Stomach (tissue), 9 donors: ENCODE data around the gene LGI1. TPM values are rescaled to one million over a fixed set of nuclear protein-coding genes. Genes with fewer than 3 reads are reported as not detected.

Experiments used
- DNase-seq, 2 donors: peaks; one replicate each; pipeline versions ENCODE4 v3.0.0 to v3.0.0-alpha.2; 2013 to 2019
- H3K27ac ChIP-seq, 5 donors: fragments of 200-600 bp in 4 of 5; sonication (generic) in 4 of 5; one replicate each; pipeline ENCODE4 v1.5.1; 2013 to 2019; ENCODE audit warnings: mild to moderate bottlenecking in 1 of 5, moderate library complexity in 1 of 5
- H3K27me3 ChIP-seq, 3 donors: fragments of 200-600 bp; sonication (generic); one replicate each; pipeline ENCODE4 v1.5.1; 2017 to 2019; ENCODE audit warnings: mixed run types in 1 of 3
- H3K36me3 ChIP-seq, 4 donors: fragments of 200-600 bp; sonication (generic); 1 replicate in 3 of 4; 2 replicates in 1 of 4; pipeline ENCODE4 v1.5.1; 2016 to 2019
- H3K4me1 ChIP-seq, 4 donors: fragments of 200-600 bp; sonication (generic); one replicate each; pipeline ENCODE4 v1.5.1; 2016 to 2019
- H3K4me3 ChIP-seq, 4 donors: fragments of 200-600 bp; sonication (generic) in 3 of 4; one replicate each; pipeline ENCODE4 v1.5.1; 2016 to 2019; ENCODE audit warnings: mild to moderate bottlenecking in 1 of 4
- H3K9me3 ChIP-seq, 4 donors: fragments of 200-600 bp; sonication (generic); one replicate each; pipeline ENCODE4 v1.5.1; 2016 to 2019
- CTCF ChIP-seq, 7 experiments: fragments of 450-650 bp in 4 of 7; fragments of 200-600 bp in 3 of 7; sonication (generic) in 3 of 7; IDR thresholded peaks; one replicate each; pipeline ENCODE4 v1.5.1; 2016 to 2019; ENCODE audit warnings: antibody characterized with exemption in 7 of 7, control low read depth in 2 of 7, mild to moderate bottlenecking in 1 of 7
- EP300 ChIP-seq: sonication (generic); formaldehyde crosslinking; IDR thresholded peaks from one replicate; pipeline ENCODE4 v1.6.1; 2017; ENCODE audit warnings: antibody characterized with exemption
- POLR2A ChIP-seq, 4 donors: fragments of 450-650 bp; IDR thresholded peaks; one replicate each; pipeline ENCODE4 v1.6.1; 2016; ENCODE audit warnings: antibody characterized with exemption in 4 of 4, control low read depth in 2 of 4, mild to moderate bottlenecking in 1 of 4, moderate library complexity in 1 of 4
- POLR2AphosphoS5 ChIP-seq, 3 donors: sonication (generic); formaldehyde crosslinking; IDR thresholded peaks; one replicate each; pipeline ENCODE4 v1.6.1; 2016; ENCODE audit warnings: antibody characterized with exemption in 3 of 3
- whole genome bisulfite sequencing, 5 donors: extraction: QIAGEN DNeasy Blood & Tissue Kit in 3 of 5; methylation state at CpG; one replicate each; pipeline versions ENCODE4 v1.1.5 to v1.1.7; 2013 to 2018; 5-methylcytosine and 5-hydroxymethylcytosine counted together
- intact Hi-C: fragments of 100-400 bp; cut with DNase I; formaldehyde crosslinking; loops from one replicate; pipeline ENCODE4 v1.15.1; 2023; ENCODE audit warnings: low total_unique reads
- polyA plus RNA-seq, 3 donors: library from polyadenylated mRNA; stranded (reverse); fragments of 200-250 nt; gene quantifications; one replicate each; pipeline ENCODE4 v1.2.3, GENCODE V29; 2013
- total RNA-seq, 5 donors: library from RNA; depleted of rRNA; stranded (reverse); fragments of >200 nt; gene quantifications; one replicate each; pipeline versions ENCODE4 v1.1.0 to v1.2.3, GENCODE V29; 2014 to 2016
- donor health status: healthy with polysubstance abuse.
- donor health status: Bipolar disorder and iron deficiency.
- donor health status: healthy.

Gene LGI1
- total and polyA plus RNA-seq, 8 donors = 0.12 to 7.2 (median 1.6) TPM; not detected in 2

DNA sequence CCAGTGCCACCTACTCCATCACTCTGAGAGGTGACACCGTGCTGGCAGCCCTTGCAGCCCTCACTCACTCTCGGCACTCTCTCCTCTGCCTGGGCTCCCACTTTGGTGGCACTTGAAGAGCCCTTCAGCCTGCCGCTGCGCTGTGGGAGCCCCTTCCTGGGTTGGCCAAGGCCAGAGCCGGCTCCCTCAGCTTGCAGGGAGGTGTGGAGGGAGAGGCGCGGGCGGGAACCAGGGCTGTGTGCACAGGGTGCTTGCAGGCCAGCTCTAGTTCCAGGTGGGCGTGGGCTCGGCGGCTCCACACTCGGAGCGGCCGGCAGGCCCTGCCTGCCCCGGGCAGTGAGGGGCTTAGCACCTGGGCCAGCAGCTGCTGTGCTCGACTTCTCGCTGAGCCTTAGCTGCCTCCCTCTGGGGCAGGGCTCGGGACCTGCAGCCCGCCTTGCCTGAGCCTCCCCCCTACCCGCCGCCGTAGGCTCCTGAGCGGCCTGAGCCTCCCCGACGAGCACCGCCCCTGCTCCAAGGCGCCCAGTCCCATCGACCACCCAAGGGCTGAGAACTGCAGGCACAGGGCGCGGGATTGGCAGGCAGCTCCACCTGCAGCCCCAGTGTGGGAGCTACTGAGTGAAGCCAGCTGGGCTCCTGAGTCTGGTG is 87.4 kb downstream of the LGI1 start:
- Histone ChIP-seq H3K36me3 (no peaks in the 10 kb centered on the region), H3K9me3 (no peaks in the 10 kb centered on the region), H3K4me3 (no peak overlapping the region), H3K27me3 (no peaks in the 10 kb centered on the region), H3K4me1 (no peaks in the 10 kb centered on the region), H3K27ac (no peak overlapping the region)
- no peak for DNase-seq
- 92 to 95% (median 95%) methylated on average over 17 to 30 of the region's 30 CpGs for WGBS, 5 donors
- TF ChIP-seq EP300 (no peak), CTCF (IDR thresholded peaks at IDR 0.05) (no peak), POLR2AphosphoS5 (IDR thresholded peaks at IDR 0.05) (no peak), POLR2A (IDR thresholded peaks at IDR 0.05) (no peak)
- intact Hi-C loops = no loop called here

Other genes with a start within 250 kb of the LGI1 start
- gene FFAR4, start 191.3 kb upstream of the LGI1 start, total RNA-seq = 1 to 10 TPM in 2 of 5 donors, under 1 TPM in 1, not detected in 2; 0.18 to 2.0 (median 1.7) TPM
- under 1 TPM in 1 of 3 donors, not detected in 2; 0.08 TPM for gene FFAR4, start 191.3 kb upstream of the LGI1 start, polyA plus RNA-seq
- under 1 TPM in 3 of 5 donors, not detected in 2; 0.58 to 0.92 (median 0.72) TPM for gene RBP4, start 156.7 kb upstream of the LGI1 start, total RNA-seq
- gene RBP4, start 156.7 kb upstream of the LGI1 start, polyA plus RNA-seq = 10 to 100 TPM in 1 of 3 donors, 1 to 10 TPM in 2; 1.2 to 20.5 (median 6.2) TPM
- gene PDE6C, start 145.4 kb upstream of the LGI1 start, total RNA-seq = not detected
- not detected for gene PDE6C, start 145.4 kb upstream of the LGI1 start, polyA plus RNA-seq
- gene FRA10AC1, start 55.3 kb upstream of the LGI1 start, total RNA-seq = 10 to 100 TPM in 2 of 5 donors, 1 to 10 TPM in 3; 1.2 to 42.0 (median 5.3) TPM
- gene FRA10AC1, start 55.3 kb upstream of the LGI1 start, polyA plus RNA-seq = 10 to 100 TPM in 1 of 3 donors, 1 to 10 TPM in 2; 6.0 to 10.7 (median 9.5) TPM
- gene SLC35G1, start 136.0 kb downstream of the LGI1 start, total RNA-seq = 10 to 100 TPM in 2 of 5 donors, 1 to 10 TPM in 3; 4.1 to 13.8 (median 7.4) TPM
- 1 to 10 TPM; 1.8 to 3.6 (median 2.4) TPM for gene SLC35G1, start 136.0 kb downstream of the LGI1 start, polyA plus RNA-seq
- gene PLCE1, start 236.0 kb downstream of the LGI1 start, total RNA-seq = 10 to 100 TPM; 12.0 to 25.5 (median 19.2) TPM
- gene PLCE1, start 236.0 kb downstream of the LGI1 start, polyA plus RNA-seq = 1 to 10 TPM in 2 of 3 donors, under 1 TPM in 1; 0.98 to 5.3 (median 2.1) TPM